Measurements from ENCODE around the gene MKI67.

MKI67 gene

DNA sequence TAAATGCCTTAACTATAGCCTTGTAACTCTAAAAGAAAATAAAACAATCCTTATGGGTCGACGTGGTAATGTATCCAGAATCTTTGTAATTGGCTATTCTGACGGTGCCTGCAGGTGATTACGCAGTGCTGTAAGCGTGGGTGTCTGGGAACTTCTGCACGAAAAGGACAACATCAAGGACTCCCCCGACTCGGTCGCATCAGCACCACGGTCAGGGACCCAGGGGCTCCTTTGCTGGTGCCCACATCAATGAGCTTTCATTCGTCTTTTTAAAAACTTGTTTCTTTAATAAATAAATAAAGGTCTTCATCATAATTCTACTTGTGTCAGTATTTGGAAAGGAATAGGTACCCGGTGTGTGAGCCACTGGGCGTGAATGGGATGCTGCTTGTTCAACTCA, 13.2 kb downstream of the MKI67 start:
- TF ChIP-seq, protein P1, sequence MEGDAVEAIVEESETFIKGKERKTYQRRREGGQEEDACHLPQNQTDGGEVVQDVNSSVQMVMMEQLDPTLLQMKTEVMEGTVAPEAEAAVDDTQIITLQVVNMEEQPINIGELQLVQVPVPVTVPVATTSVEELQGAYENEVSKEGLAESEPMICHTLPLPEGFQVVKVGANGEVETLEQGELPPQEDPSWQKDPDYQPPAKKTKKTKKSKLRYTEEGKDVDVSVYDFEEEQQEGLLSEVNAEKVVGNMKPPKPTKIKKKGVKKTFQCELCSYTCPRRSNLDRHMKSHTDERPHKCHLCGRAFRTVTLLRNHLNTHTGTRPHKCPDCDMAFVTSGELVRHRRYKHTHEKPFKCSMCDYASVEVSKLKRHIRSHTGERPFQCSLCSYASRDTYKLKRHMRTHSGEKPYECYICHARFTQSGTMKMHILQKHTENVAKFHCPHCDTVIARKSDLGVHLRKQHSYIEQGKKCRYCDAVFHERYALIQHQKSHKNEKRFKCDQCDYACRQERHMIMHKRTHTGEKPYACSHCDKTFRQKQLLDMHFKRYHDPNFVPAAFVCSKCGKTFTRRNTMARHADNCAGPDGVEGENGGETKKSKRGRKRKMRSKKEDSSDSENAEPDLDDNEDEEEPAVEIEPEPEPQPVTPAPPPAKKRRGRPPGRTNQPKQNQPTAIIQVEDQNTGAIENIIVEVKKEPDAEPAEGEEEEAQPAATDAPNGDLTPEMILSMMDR (IDR thresholded peaks at IDR 0.05), result no peak

DNA sequence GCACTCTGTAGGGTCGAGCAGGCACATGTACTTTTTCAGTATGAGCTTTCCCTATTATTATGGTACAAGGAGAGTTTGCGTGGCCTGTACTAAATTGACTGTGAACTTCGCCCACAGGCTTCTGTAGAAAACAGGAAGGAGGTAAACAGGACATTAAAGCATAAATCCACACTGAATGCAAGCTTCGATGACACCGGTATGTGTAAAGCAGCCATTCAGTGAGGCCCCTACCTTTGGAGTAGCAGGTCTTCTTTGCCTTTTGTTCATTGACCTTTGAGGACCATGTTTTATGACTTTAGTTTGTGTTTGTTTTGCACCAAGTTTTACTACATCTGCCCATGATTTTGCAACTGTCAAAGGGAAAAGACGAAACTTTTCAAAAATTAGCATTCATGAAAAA, 14.5 kb downstream of the MKI67 start:
- TF ChIP-seq, protein P1 (IDR thresholded peaks at IDR 0.05), result no peak

DNA sequence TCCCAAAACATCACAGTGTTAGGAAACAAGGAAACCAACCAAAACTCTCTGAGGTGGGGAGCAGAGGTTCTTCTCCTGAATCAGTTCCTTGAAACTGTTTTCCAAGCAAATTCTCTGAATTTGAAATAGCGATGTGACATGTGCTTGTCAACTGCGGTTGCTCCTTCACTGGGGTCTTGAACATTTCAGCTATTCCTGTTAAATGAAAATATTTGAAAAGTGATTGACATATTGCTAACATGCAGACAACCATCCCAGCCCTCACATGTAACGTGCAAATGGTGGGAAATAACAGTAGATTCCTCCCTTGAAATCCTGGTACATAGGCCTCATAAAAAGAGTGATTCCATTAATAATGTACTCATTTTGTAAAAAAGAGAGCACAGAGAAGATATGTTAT, 15.9 kb downstream of the MKI67 start:
- TF ChIP-seq, protein P1 (IDR thresholded peaks at IDR 0.05), result no peak

DNA sequence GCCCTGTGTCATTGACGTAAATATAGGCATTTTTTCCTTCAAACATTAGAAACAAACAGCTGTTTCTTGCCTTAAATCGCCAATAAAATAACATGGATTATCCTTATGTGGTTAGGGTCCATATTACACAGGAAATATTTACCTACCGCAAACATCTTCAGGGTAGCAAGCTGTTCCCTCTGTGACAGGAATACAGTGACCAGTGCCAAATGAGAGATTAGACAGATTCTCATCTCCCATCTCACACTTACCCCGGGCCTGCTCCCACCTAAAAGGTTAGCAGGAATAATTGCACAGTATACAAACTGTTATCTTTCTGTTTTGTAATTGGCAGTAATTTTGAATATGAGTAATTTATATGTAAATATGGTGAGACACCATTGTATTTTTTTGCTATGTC, 16.5 kb downstream of the MKI67 start:
- TF ChIP-seq, protein P1 (IDR thresholded peaks at IDR 0.05), result no peak

DNA sequence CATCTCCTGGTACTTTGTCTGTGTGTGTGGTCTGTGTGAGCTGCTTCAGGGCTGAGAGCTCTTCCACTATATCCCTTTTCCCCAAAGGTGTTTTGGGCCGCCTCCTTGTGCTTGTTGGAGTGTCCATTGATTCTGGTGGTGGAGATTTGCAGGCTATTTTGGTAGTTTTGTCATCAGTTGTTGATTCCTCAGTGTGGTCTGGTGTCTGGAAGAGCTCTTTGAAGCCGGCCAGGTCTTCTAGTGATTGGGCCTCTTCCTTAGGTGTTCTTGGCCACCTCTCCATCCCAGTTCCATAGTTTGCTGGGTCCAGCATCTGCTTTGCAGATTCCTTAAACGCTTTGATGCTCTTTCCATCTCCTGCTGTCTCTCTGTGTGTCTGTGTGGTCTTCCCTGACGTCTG, 20.8 kb downstream of the MKI67 start:
- TF ChIP-seq, protein P1 (IDR thresholded peaks at IDR 0.05), result no peak

DNA sequence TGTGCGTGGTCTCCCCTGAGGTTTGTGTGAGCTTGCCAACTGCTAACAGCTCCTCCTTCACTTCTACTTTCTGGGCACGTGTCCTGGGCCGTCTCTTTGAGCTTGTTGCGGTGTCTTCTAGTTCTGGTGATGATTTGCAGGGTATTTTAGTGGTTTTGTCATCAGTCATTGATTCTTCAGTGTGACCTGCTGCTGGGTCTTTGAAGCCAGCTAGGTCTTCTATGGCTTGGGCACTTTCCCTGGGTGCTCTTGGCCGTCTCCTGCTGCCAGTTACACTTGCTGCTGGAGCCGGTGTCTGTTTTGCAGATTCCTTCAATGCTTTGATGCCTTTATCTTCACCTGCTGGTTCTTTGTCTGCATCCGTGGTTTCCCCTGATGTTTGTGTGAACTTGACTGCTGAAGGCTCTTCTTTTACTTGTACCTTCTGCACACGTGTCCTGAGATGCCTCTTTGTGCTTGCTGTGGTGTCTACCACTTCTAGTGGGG, 23.0 kb downstream of the MKI67 start:
- TF ChIP-seq, protein P1 (IDR thresholded peaks at IDR 0.05), result no peak

DNA sequence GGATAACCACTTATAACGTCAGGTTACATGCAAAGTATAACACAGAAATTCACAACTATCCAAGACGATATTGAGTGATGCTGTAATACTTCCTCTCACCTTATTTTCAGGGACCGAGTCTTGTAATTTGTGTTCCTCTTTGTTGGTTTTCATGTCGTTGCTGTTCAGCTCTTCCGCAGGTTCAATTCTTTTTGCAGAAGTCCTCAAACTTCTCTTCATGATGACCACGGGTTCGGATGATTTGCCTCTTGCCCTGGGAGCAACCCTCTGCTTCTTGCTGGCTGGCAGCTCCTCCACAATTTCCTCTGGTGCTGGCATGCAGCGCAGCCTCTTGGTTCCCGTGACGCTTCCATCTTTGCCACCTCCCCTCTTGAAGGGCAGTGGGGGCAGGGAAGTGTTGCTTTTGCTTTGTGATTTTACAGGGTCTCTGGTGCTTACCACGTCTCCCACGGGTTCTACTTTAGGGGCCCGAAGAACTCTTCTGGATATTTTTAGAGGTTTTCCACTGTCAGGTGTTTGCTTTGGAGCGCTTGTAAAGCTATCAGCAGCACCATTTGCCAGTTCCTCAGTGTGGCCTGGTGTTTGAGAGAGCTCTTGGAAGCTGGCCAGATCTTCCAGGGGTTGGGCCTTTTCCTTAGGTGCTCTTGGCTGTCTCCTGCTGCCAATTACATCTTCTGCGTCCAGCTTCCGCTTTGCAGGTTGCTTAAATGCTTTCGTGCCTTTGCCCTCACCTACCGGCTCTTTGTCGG, 23.6 kb downstream of the MKI67 start:
- TF ChIP-seq, protein P1 (IDR thresholded peaks at IDR 0.05), result no peak
